Stomach (tissue), 9 donors: ENCODE results near the gene RXFP3. TPM values are rescaled to one million over a fixed set of nuclear protein-coding genes. Genes with fewer than 3 reads are reported as not detected.

Source experiments
- DNase-seq, 2 donors: peaks; one replicate each; pipeline versions ENCODE4 v3.0.0 to v3.0.0-alpha.2; 2013 to 2019
- H3K27ac ChIP-seq, 5 donors: fragments of 200-600 bp in 4 of 5; sonication (generic) in 4 of 5; one replicate each; pipeline ENCODE4 v1.5.1; 2013 to 2019; ENCODE audit warnings: mild to moderate bottlenecking in 1 of 5, moderate library complexity in 1 of 5
- H3K27me3 ChIP-seq, 3 donors: fragments of 200-600 bp; sonication (generic); one replicate each; pipeline ENCODE4 v1.5.1; 2017 to 2019; ENCODE audit warnings: mixed run types in 1 of 3
- H3K36me3 ChIP-seq, 4 donors: fragments of 200-600 bp; sonication (generic); 1 replicate in 3 of 4; 2 replicates in 1 of 4; pipeline ENCODE4 v1.5.1; 2016 to 2019
- H3K4me1 ChIP-seq, 4 donors: fragments of 200-600 bp; sonication (generic); one replicate each; pipeline ENCODE4 v1.5.1; 2016 to 2019
- H3K4me3 ChIP-seq, 4 donors: fragments of 200-600 bp; sonication (generic) in 3 of 4; one replicate each; pipeline ENCODE4 v1.5.1; 2016 to 2019; ENCODE audit warnings: mild to moderate bottlenecking in 1 of 4
- H3K9me3 ChIP-seq, 4 donors: fragments of 200-600 bp; sonication (generic); one replicate each; pipeline ENCODE4 v1.5.1; 2016 to 2019
- CTCF ChIP-seq, 7 experiments: fragments of 450-650 bp in 4 of 7; fragments of 200-600 bp in 3 of 7; sonication (generic) in 3 of 7; IDR thresholded peaks; one replicate each; pipeline ENCODE4 v1.5.1; 2016 to 2019; ENCODE audit warnings: antibody characterized with exemption in 7 of 7, control low read depth in 2 of 7, mild to moderate bottlenecking in 1 of 7
- EP300 ChIP-seq: sonication (generic); formaldehyde crosslinking; IDR thresholded peaks from one replicate; pipeline ENCODE4 v1.6.1; 2017; ENCODE audit warnings: antibody characterized with exemption
- POLR2A ChIP-seq, 4 donors: fragments of 450-650 bp; IDR thresholded peaks; one replicate each; pipeline ENCODE4 v1.6.1; 2016; ENCODE audit warnings: antibody characterized with exemption in 4 of 4, control low read depth in 2 of 4, mild to moderate bottlenecking in 1 of 4, moderate library complexity in 1 of 4
- POLR2AphosphoS5 ChIP-seq, 3 donors: sonication (generic); formaldehyde crosslinking; IDR thresholded peaks; one replicate each; pipeline ENCODE4 v1.6.1; 2016; ENCODE audit warnings: antibody characterized with exemption in 3 of 3
- WGBS, 5 donors: extraction: QIAGEN DNeasy Blood & Tissue Kit in 3 of 5; methylation state at CpG; one replicate each; pipeline versions ENCODE4 v1.1.5 to v1.1.7; 2013 to 2018; 5-methylcytosine and 5-hydroxymethylcytosine counted together
- intact Hi-C: fragments of 100-400 bp; cut with DNase I; formaldehyde crosslinking; loops from one replicate; pipeline ENCODE4 v1.15.1; 2023; ENCODE audit warnings: low total_unique reads
- polyA plus RNA-seq, 3 donors: library from polyadenylated mRNA; stranded (reverse); fragments of 200-250 nt; gene quantifications; one replicate each; pipeline ENCODE4 v1.2.3, GENCODE V29; 2013
- total RNA-seq, 5 donors: library from RNA; depleted of rRNA; stranded (reverse); fragments of >200 nt; gene quantifications; one replicate each; pipeline versions ENCODE4 v1.1.0 to v1.2.3, GENCODE V29; 2014 to 2016
- donor health status: healthy with polysubstance abuse.
- donor health status: Bipolar disorder and iron deficiency.
- donor health status: healthy.

Gene RXFP3
- total and polyA plus RNA-seq, 8 donors: not detected

GRCh38 chr5:33957577-33958150 is 21.5 kb downstream of the RXFP3 start:
- intact Hi-C loops: no loop called here
- Histone ChIP-seq H3K9me3 (peaks cover 0 to 9% (median 3%) of the 10 kb centered on the region in 4 donors), H3K27me3 (no peaks in the 10 kb centered on the region), H3K36me3 (no peaks in the 10 kb centered on the region), H3K27ac (no peak overlapping the region), H3K4me3 (no peak overlapping the region), H3K4me1 (no peaks in the 10 kb centered on the region)
- DNase-seq: no peak
- no peak for TF ChIP-seq POLR2A (IDR thresholded peaks at IDR 0.05)
- 55 to 65% (median 63%) methylated on average over 2 of the region's 2 CpGs for WGBS, 5 donors

GRCh38 chr5:33958176-33958575 is 22.0 kb downstream of the RXFP3 start:
- H3K4me1 ChIP-seq: no peaks in the 10 kb centered on the region
- no peak overlapping the region for H3K27ac ChIP-seq
- intact Hi-C loops: no loop called here
- no peaks in the 10 kb centered on the region for H3K27me3 ChIP-seq
- no peak overlapping the region for H3K4me3 ChIP-seq
- 52 to 69% (median 63%) methylated on average over 2 of the region's 2 CpGs for WGBS, 5 donors
- TF ChIP-seq EP300 (no peak), POLR2AphosphoS5 (IDR thresholded peaks at IDR 0.05) (no peak), CTCF (IDR thresholded peaks at IDR 0.05) (no peak), POLR2A (IDR thresholded peaks at IDR 0.05) (no peak)
- no peaks in the 10 kb centered on the region for H3K36me3 ChIP-seq
- peaks cover 0 to 9% (median 3%) of the 10 kb centered on the region in 4 donors for H3K9me3 ChIP-seq
- DNase-seq: no peak

GRCh38 chr5:33964132-33964700 is 28.0 kb downstream of the RXFP3 start:
- intact Hi-C loops: no loop called here
- Histone ChIP-seq H3K4me1 (no peaks in the 10 kb centered on the region), H3K9me3 (no peaks in the 10 kb centered on the region), H3K4me3 (no peak overlapping the region), H3K27me3 (no peaks in the 10 kb centered on the region), H3K36me3 (no peaks in the 10 kb centered on the region), H3K27ac (no peak overlapping the region)
- DNase-seq: no peak
- no peak for TF ChIP-seq EP300
- no peak for TF ChIP-seq CTCF (IDR thresholded peaks at IDR 0.05)
- no peak for TF ChIP-seq POLR2A (IDR thresholded peaks at IDR 0.05)
- TF ChIP-seq POLR2AphosphoS5 (IDR thresholded peaks at IDR 0.05): no peak
- 72 to 87% (median 84%) methylated on average over 2 of the region's 2 CpGs for WGBS, 5 donors

GRCh38 chr5:33966805-33967204 is 30.6 kb downstream of the RXFP3 start:
- Histone ChIP-seq H3K36me3 (no peaks in the 10 kb centered on the region), H3K4me3 (no peak overlapping the region), H3K4me1 (peaks cover 0 to 6% (median 0%) of the 10 kb centered on the region in 4 donors), H3K27me3 (no peaks in the 10 kb centered on the region), H3K27ac (no peak overlapping the region), H3K9me3 (no peaks in the 10 kb centered on the region)
- no peak for DNase-seq
- WGBS, 5 donors: 41 to 69% (median 53%) methylated on average over 2 of the region's 2 CpGs
- intact Hi-C loops: no loop called here
- TF ChIP-seq CTCF (IDR thresholded peaks at IDR 0.05): no peak
- TF ChIP-seq POLR2A (IDR thresholded peaks at IDR 0.05): no peak
- no peak for TF ChIP-seq EP300
- no peak for TF ChIP-seq POLR2AphosphoS5 (IDR thresholded peaks at IDR 0.05)
